Suprapubic skin (tissue), 4 donors: ENCODE data around the gene XCL1.

Experiments used
- CTCF ChIP-seq, 2 donors: fragments of 200-600 bp in 1 of 2; fragments of 450-650 bp in 1 of 2; sonication (generic) in 1 of 2; IDR thresholded peaks; one replicate each; pipeline ENCODE4 v1.5.1; 2016 to 2019; ENCODE audit warnings: antibody characterized with exemption in 2 of 2, mild to moderate bottlenecking in 1 of 2, moderate library complexity in 1 of 2
- EP300 ChIP-seq: sonication (generic); formaldehyde crosslinking; IDR thresholded peaks from one replicate; pipeline ENCODE4 v1.6.1; 2017; ENCODE audit warnings: antibody characterized with exemption
- POLR2A ChIP-seq, 2 donors: fragments of 450-650 bp; IDR thresholded peaks; one replicate each; pipeline ENCODE4 v1.6.1; 2017; ENCODE audit warnings: antibody characterized with exemption in 2 of 2, mild to moderate bottlenecking in 2 of 2, moderate library complexity in 2 of 2
- POLR2AphosphoS5 ChIP-seq, 3 donors: sonication (generic); formaldehyde crosslinking; IDR thresholded peaks; one replicate each; pipeline ENCODE4 v1.6.1; 2017; ENCODE audit warnings: antibody characterized with exemption in 3 of 3

- TF ChIP-seq POLR2A (IDR thresholded peaks at IDR 0.05) = no peak
- TF ChIP-seq CTCF (IDR thresholded peaks at IDR 0.05) = no peak
- TF ChIP-seq EP300 = no peak
- TF ChIP-seq POLR2AphosphoS5 (IDR thresholded peaks at IDR 0.05) = no peak
These were observed 29.0 kb downstream of the XCL1 start for GRCh38 chr1:168605443-168605842.
